ENCODE data around the gene APOL3.
A peak's percentile ranks its signal among the peaks of the same experiment; 100 is the strongest.
"Not testable (repeated sequence)": the region's sequence is repeated elsewhere in the genome, so short reads cannot be mapped to it uniquely, and the experiment has no call there.

APOL3 gene

GRCh38 chr22:36147196-36147791, 13.3 kb downstream of the APOL3 start:
- Histone ChIP-seq H3K27ac (ENCODE audit: low read depth, low read length) (no peak overlapping the region), H3K9ac (ENCODE audit: low read depth, low read length) (no peak overlapping the region), H3K27me3 (ENCODE audit: insufficient read depth, low read length) (no peaks in the 10 kb centered on the region), H3K36me3 (ENCODE audit: insufficient read depth, low read length) (no peaks in the 10 kb centered on the region), H3K9me3 (ENCODE audit: insufficient read depth, low read depth, low read length) (no peaks in the 10 kb centered on the region), H3K4me1 (ENCODE audit: insufficient read depth, low read length) (peaks cover 5% of the 10 kb centered on the region; the same call in 1 of the 2 replicates), H3K4me3 (ENCODE audit: low read length) (no peak overlapping the region)
- 88% methylated on average over 8 of the region's 8 CpGs for WGBS

DNA sequence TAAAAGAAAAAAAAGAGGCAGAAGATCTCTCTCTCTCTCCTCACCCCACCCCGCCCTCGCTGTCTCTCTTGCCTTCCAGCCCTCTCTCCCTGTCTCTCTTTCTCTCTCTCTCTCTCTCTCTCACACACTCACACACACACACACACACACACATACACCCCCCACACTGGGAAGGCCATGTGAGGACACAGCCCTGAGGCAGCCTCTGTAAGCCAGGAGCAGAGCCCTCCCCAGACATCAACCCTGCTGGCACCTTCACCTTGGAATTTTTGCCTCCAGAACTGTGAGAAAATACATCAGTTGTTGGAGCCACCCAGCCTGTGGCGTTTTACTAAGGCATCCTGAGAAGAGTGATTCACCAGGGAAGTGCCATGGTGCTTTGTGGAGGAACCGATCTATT, 14.7 kb downstream of the APOL3 start:
- Histone ChIP-seq H3K27ac (ENCODE audit: low read depth, low read length) (peak overlapping the region; percentile 46; the same call in 1 of the 2 replicates), H3K27me3 (ENCODE audit: insufficient read depth, low read length) (no peaks in the 10 kb centered on the region), H3K36me3 (ENCODE audit: insufficient read depth, low read length) (no peaks in the 10 kb centered on the region), H3K9me3 (ENCODE audit: insufficient read depth, low read depth, low read length) (no peaks in the 10 kb centered on the region), H3K4me1 (ENCODE audit: insufficient read depth, low read length) (peaks cover 8% of the 10 kb centered on the region; the same call in 1 of the 2 replicates), H3K4me3 (ENCODE audit: low read length) (no peak overlapping the region), H3K9ac (ENCODE audit: low read depth, low read length) (no peak overlapping the region)
- 82% methylated on average over 3 of the region's 4 CpGs for WGBS

DNA sequence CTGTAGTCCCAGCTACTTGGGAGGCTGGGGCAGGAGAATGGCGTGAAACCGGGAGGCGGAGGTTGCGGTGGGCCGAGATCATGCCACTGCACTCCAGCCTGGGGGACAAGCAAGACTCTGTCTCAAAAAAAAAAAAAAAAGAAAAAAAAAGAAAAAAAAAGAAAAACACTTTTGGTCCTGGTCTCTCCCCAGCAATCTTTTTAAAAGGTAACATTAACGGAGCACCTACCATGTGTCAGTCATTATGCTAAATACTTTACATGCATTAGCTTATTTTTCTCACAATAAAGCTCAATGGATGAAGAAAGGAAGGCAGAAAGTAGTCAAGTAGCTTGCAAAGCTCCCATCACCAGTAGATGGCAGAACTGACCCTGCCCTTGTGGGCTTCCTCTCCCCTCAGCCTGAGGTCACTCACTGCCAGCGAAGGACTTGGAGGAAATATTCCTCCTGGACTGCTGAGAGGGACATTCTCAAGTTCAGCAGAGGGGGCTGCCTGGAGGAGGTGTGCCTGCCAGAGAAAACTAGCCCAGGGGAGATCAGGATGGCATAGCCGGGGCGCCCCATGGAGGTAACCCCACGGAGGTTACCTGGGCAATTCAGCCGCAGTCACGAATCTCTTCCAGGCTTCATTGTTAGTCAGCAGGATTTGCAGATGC, 15.5 kb downstream of the APOL3 start:
- Histone ChIP-seq H3K27me3 (ENCODE audit: insufficient read depth, low read length) (no peaks in the 10 kb centered on the region), H3K4me1 (ENCODE audit: insufficient read depth, low read length) (peaks cover 9% of the 10 kb centered on the region; the same call in 1 of the 2 replicates), H3K4me3 (ENCODE audit: low read length) (peak overlapping the region; percentile 29), H3K36me3 (ENCODE audit: insufficient read depth, low read length) (no peaks in the 10 kb centered on the region), H3K9me3 (ENCODE audit: insufficient read depth, low read depth, low read length) (no peaks in the 10 kb centered on the region), H3K9ac (ENCODE audit: low read depth, low read length) (peak overlapping the region; percentile 51; the same call in 1 of the 2 replicates), H3K27ac (ENCODE audit: low read depth, low read length) (peak overlapping the region; percentile 46; the same call in 1 of the 2 replicates)
- WGBS, result 25% methylated on average over 11 of the region's 12 CpGs

DNA sequence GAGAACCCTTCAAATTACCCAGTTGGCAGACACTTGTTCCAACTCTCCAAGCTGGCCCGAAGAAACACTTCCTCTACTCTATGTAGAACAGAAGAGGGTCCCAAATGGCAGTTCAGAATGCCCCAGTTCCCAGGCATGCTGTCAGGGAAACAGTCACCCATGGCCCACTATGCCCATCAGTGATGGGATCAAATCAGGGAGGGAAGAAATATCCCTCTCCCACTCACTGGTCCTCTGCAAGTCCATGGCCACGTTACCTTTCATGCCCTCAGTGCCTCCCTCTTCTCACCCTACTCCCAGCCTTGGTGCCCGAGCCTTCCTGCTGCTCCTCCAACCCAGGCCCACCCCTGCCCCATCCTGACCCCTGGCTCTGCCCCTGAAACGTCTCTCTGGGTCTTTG, 16.6 kb downstream of the APOL3 start:
- 87% methylated on average over 4 of the region's 4 CpGs for WGBS
- no peaks in the 10 kb centered on the region for H3K9me3 ChIP-seq (ENCODE audit: insufficient read depth, low read depth, low read length)
- no peak overlapping the region for H3K4me3 ChIP-seq (ENCODE audit: low read length)
- H3K27me3 ChIP-seq (ENCODE audit: insufficient read depth, low read length), result no peaks in the 10 kb centered on the region
- no peak overlapping the region for H3K27ac ChIP-seq (ENCODE audit: low read depth, low read length)
- H3K9ac ChIP-seq (ENCODE audit: low read depth, low read length), result no peak overlapping the region
- H3K4me1 ChIP-seq (ENCODE audit: insufficient read depth, low read length), result peaks cover 9% of the 10 kb centered on the region; the same call in 1 of the 2 replicates
- no peaks in the 10 kb centered on the region for H3K36me3 ChIP-seq (ENCODE audit: insufficient read depth, low read length)

- H3K27me3 ChIP-seq (ENCODE audit: insufficient read depth, low read length), result no peaks in the 10 kb centered on the region
- peaks cover 9% of the 10 kb centered on the region; the same call in 1 of the 2 replicates for H3K4me1 ChIP-seq (ENCODE audit: insufficient read depth, low read length)
Measured at GRCh38 chr22:36143066-36143815, 17.3 kb downstream of the APOL3 start.

DNA sequence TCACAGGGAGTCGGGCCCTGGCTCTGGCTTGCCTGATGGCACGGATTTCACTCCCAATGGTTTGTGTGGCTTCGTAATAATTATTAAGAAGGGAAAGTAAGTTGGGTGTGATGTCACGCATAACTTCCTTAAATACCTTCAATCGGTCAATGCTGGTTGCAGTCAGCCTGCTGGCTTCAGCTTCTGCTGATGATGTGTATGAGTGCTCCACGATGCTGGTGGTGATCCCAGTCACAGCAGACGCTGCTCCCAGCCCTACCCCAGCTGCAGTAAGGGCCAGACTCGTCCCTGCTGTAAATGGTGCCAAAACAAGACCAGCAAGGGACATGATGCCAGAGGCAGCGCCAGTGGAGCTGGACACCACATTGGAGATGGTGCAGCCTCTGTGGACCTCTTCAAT, 19.1 kb downstream of the APOL3 start:
- no peaks in the 10 kb centered on the region for H3K9me3 ChIP-seq (ENCODE audit: insufficient read depth, low read depth, low read length)
- H3K4me1 ChIP-seq (ENCODE audit: insufficient read depth, low read length), result peaks cover 9% of the 10 kb centered on the region; the same call in 1 of the 2 replicates
- no peak overlapping the region for H3K4me3 ChIP-seq (ENCODE audit: low read length)
- no peak overlapping the region for H3K9ac ChIP-seq (ENCODE audit: low read depth, low read length)
- no peaks in the 10 kb centered on the region for H3K27me3 ChIP-seq (ENCODE audit: insufficient read depth, low read length)
- 91% methylated on average over 9 of the region's 9 CpGs for WGBS
- no peak overlapping the region for H3K27ac ChIP-seq (ENCODE audit: low read depth, low read length)
- no peaks in the 10 kb centered on the region for H3K36me3 ChIP-seq (ENCODE audit: insufficient read depth, low read length)

More at GRCh38 chr22:36143066-36143815, 17.3 kb downstream of the APOL3 start:
- H3K4me3 ChIP-seq (ENCODE audit: low read length), result no peak overlapping the region
- no peaks in the 10 kb centered on the region for H3K9me3 ChIP-seq (ENCODE audit: insufficient read depth, low read depth, low read length)
- H3K27ac ChIP-seq (ENCODE audit: low read depth, low read length), result no peak overlapping the region
- WGBS, result 95% methylated on average over 5 of the region's 5 CpGs
- H3K36me3 ChIP-seq (ENCODE audit: insufficient read depth, low read length), result no peaks in the 10 kb centered on the region
- no peak overlapping the region for H3K9ac ChIP-seq (ENCODE audit: low read depth, low read length)

DNA sequence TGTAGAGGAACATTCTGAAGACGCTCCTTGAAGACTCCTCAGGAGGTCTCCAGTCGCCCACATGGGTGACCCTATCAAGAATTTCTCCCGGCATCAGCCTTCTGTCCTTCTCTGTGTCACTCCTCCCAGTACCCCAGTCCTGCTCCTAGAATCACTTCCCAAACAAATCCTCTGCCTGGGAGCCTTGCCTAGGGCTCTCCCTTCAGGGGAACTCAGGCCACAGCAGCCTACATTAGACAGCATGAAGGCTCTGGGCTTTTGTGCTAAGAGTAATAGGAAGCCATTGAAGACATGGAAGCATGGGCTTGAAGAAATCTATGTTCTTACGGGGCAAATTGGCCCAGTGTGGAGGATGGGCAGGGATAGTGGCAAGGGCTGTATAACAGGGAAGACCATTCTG, 21.8 kb downstream of the APOL3 start:
- H3K4me1 ChIP-seq (ENCODE audit: insufficient read depth, low read length); H3K27ac ChIP-seq (ENCODE audit: low read depth, low read length); H3K4me3 ChIP-seq (ENCODE audit: low read length); H3K9ac ChIP-seq (ENCODE audit: low read depth, low read length); H3K27me3 ChIP-seq (ENCODE audit: insufficient read depth, low read length); H3K9me3 ChIP-seq (ENCODE audit: insufficient read depth, low read depth, low read length); H3K36me3 ChIP-seq (ENCODE audit: insufficient read depth, low read length): not testable (repeated sequence)
- WGBS, result 92% methylated on average over 1 of the region's 4 CpGs

- no peaks in the 10 kb centered on the region for H3K36me3 ChIP-seq (ENCODE audit: insufficient read depth, low read length)
- H3K4me1 ChIP-seq (ENCODE audit: insufficient read depth, low read length), result peaks cover 4% of the 10 kb centered on the region; the same call in 1 of the 2 replicates
- no peak overlapping the region for H3K27ac ChIP-seq (ENCODE audit: low read depth, low read length)
- 97% methylated on average over 2 of the region's 2 CpGs for WGBS
- no peaks in the 10 kb centered on the region for H3K27me3 ChIP-seq (ENCODE audit: insufficient read depth, low read length)
- no peaks in the 10 kb centered on the region for H3K9me3 ChIP-seq (ENCODE audit: insufficient read depth, low read depth, low read length)
- no peak overlapping the region for H3K4me3 ChIP-seq (ENCODE audit: low read length)
- no peak overlapping the region for H3K9ac ChIP-seq (ENCODE audit: low read depth, low read length)
Measured at GRCh38 chr22:36136988-36137387, 23.6 kb downstream of the APOL3 start.

DNA sequence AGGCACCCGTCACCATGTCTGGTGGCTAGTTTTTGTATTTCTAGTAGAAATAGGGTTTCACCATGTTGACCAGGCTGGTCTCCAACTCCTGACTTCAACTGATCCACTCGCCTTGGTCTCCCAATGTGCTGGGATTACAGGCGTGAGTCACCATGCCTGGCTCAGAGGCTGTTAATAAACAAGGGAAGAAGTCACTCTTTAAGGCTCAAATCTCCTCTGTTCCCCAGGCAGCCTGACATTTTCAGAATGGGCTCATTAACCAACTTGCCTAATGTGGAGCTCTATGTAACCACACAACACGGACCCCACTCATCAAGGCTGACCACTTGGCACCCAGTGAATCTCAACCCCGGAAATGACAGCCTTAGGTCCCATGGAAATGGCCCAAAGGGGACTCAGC, 24.1 kb downstream of the APOL3 start:
- 85% methylated on average over 5 of the region's 5 CpGs for WGBS
- Histone ChIP-seq H3K27ac (ENCODE audit: low read depth, low read length) (no peak overlapping the region), H3K9ac (ENCODE audit: low read depth, low read length) (no peak overlapping the region), H3K4me1 (ENCODE audit: insufficient read depth, low read length) (peaks cover 4% of the 10 kb centered on the region; the same call in 1 of the 2 replicates), H3K27me3 (ENCODE audit: insufficient read depth, low read length) (no peaks in the 10 kb centered on the region), H3K4me3 (ENCODE audit: low read length) (no peak overlapping the region), H3K9me3 (ENCODE audit: insufficient read depth, low read depth, low read length) (no peaks in the 10 kb centered on the region), H3K36me3 (ENCODE audit: insufficient read depth, low read length) (no peaks in the 10 kb centered on the region)

DNA sequence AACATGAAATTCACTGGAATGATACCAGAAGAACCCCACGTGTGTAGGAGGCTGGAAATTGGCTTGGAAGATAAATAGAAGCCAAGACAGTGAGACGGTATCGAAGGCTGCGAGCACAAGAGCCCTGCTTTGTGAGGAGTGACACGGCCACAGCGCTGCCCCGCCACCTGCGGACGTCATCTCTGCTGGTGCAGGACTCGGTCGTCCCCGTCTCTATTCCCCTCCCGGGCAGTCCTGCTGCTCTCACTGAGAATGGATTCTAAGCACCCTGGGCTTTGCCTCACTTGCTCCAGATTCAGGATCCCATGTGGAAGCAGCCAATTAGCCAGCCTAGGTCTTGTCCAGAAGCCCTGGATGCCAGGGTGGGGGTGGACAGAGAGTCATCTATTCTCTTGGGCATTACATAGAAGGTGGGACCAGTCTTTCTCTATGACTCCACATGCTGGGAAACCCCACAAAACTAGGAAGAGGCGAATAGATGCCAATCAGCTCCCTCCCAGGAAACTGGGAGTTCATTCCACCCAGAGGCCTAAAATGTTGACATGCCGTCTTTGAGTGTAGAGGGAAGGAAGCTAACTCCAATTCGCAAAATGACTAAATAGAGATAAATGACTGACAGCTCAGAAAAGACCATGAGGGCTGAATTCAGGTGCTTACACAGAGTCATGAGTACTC, 25.1 kb downstream of the APOL3 start:
- H3K9ac ChIP-seq (ENCODE audit: low read depth, low read length), result no peak overlapping the region
- no peaks in the 10 kb centered on the region for H3K36me3 ChIP-seq (ENCODE audit: insufficient read depth, low read length)
- no peaks in the 10 kb centered on the region for H3K4me1 ChIP-seq (ENCODE audit: insufficient read depth, low read length)
- no peak overlapping the region for H3K4me3 ChIP-seq (ENCODE audit: low read length)
- no peaks in the 10 kb centered on the region for H3K27me3 ChIP-seq (ENCODE audit: insufficient read depth, low read length)
- no peaks in the 10 kb centered on the region for H3K9me3 ChIP-seq (ENCODE audit: insufficient read depth, low read depth, low read length)
- WGBS, result 87% methylated on average over 16 of the region's 16 CpGs
- H3K27ac ChIP-seq (ENCODE audit: low read depth, low read length), result no peak overlapping the region

GRCh38 chr22:36134182-36134581, 26.4 kb downstream of the APOL3 start:
- 79% methylated on average over 8 of the region's 8 CpGs for WGBS
- H3K27ac ChIP-seq (ENCODE audit: low read depth, low read length), result no peak overlapping the region
- no peaks in the 10 kb centered on the region for H3K9me3 ChIP-seq (ENCODE audit: insufficient read depth, low read depth, low read length)
- no peaks in the 10 kb centered on the region for H3K27me3 ChIP-seq (ENCODE audit: insufficient read depth, low read length)
- no peaks in the 10 kb centered on the region for H3K36me3 ChIP-seq (ENCODE audit: insufficient read depth, low read length)
- no peaks in the 10 kb centered on the region for H3K4me1 ChIP-seq (ENCODE audit: insufficient read depth, low read length)
- H3K4me3 ChIP-seq (ENCODE audit: low read length), result no peak overlapping the region
- H3K9ac ChIP-seq (ENCODE audit: low read depth, low read length), result no peak overlapping the region
